ENCODE data around the gene GAN.

Gene GAN

DNA sequence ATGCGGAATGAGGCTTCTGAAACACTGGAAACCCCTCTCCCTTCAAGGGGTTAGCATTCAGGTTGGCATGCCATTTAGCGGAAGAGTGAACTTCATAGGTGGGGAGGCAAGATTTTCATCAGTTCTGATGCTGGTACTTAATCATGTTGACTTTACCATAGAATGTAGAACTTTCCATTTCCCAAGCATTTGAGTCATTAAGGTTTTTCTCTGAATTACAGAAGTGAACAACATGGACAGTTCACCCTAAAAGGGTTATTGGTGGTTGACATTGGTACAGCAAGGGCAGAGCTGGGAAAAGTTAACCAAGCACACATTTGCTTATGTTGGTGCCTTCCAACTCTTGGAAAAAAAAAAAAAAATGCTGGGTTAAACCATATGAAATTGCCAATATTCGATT lies 39.1 kb downstream of the GAN start:
- DNase-seq (ENCODE audit: low read depth, low spot score), result no peak

DNA sequence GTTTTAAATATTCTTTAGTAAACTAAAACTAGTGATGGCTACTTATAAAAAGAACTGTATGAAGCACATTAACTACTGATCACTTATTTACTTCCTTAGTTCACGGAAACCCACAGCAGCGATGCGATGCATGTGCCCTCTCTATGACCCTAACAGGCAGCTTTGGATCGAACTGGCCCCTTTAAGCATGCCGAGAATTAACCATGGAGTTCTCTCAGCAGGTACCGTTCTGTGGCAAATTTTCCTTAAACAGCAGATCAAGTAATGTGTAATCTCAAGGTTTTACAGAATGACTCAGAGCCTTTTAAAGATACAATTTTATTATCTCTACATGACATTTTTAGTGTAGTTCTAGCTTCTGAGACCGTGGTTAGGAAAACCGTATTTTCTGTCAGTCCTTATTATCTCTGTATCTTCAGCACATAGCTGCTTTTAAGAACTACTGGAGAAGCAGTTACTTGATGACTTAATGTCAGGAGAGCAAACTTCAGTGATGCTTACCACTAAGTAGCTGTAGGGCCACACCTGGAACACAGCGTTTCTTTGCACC lies 43.0 kb downstream of the GAN start:
- DNase-seq (ENCODE audit: low read depth, low spot score), result no peak

GRCh38 chr16:81358860-81359259 lies 44.1 kb downstream of the GAN start:
- no peak for DNase-seq (ENCODE audit: low read depth, low spot score)

- no peak for DNase-seq (ENCODE audit: low read depth, low spot score)
Observed at GRCh38 chr16:81360135-81360534, 45.4 kb downstream of the GAN start.

DNA sequence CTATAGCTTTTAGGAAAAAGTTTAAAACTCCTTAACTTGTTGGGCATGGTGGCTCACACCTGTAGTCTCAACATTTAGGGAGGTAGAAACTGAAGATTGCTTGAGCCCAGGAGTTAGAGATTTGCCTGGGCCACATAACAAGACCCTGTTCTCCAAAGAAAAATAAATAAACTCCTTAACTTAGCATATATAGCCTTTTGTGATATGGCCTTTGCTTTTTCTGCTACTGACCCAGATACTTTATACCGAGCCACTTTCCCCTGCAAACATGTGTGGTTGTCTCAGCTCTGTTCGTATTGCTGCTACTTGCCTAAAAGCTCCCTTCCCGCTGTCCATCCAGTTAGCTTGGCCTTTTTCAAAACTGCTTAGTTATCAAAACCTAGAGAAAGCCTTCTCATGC lies 51.0 kb downstream of the GAN start:
- no peak for DNase-seq (ENCODE audit: low read depth, low spot score)

DNA sequence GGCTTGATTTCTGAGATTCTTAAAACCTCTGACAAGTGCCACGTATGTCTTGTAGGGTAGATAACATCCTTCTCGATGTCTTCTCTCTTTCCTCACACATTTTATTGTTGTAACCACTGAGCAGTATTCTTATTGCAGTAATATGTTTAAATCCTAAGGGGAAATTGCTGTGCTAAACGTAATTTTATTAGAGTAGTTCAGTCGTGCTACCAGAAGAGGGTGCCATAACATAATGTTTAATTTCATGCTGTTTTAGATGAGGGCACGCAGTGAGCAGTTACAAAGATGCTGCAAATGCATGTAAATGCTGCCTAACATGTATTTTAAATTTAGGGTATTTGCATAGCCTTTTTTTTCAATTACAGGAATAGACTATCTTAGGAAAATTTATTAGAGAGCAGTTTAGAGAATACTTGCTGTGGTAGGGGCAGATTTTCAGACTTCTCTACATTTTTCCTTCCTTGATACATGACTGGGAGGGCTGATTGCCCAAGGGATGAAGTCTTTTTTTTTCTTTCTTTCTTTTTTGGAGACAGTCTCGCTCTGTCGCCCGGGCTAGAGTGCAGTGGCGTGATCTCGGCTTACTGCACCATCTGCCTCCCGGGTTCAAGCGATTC lies 51.7 kb downstream of the GAN start:
- no peak for DNase-seq (ENCODE audit: low read depth, low spot score)

DNA sequence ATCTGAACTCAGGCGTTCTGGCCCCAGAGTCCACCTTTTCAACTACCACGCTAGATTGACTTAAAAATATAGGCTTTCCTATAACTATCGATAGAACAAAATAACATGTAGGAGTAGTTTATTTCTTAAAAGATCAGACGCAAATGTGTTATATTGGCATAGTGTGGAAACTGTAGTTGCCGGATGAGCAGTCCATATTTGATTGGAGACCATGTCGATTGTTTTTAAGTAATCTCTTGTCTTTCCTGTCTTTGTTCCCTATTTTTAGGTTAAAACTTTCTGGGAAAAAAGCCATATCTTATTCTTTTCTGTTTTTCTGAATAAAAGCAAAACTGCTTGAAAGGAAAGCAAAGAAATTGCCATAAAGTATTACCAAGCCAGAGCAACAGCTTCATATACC lies 53.1 kb downstream of the GAN start:
- DNase-seq (ENCODE audit: low read depth, low spot score), result no peak

DNA sequence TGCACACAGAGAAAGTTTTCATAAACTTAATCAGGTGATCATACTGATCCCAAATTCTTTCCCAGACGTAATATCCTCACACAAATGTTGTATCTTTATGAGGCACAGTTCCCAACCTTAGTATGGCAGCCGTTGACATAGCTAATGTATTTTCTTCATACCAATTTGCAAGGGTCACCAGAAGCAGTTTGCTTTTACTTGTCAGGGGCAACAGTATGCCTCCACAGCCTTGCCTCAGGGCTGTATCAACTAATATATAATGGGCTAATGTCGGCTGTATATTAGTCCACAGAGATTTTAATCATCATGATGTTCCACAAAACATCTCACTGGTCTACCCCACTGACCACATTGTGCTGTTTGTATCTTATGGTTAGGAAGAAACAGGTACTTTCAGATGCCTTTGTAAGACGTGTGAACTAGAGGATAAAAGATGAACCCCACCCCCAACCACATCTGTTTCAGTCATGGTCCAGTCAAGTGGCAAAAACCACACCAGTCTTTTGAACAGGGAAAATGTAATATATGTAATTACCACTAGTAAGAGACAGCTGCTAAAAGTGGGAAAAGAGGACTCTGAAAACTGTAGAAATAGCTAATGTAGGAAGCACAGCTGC lies 55.2 kb downstream of the GAN start:
- DNase-seq (ENCODE audit: low read depth, low spot score), result no peak

DNA sequence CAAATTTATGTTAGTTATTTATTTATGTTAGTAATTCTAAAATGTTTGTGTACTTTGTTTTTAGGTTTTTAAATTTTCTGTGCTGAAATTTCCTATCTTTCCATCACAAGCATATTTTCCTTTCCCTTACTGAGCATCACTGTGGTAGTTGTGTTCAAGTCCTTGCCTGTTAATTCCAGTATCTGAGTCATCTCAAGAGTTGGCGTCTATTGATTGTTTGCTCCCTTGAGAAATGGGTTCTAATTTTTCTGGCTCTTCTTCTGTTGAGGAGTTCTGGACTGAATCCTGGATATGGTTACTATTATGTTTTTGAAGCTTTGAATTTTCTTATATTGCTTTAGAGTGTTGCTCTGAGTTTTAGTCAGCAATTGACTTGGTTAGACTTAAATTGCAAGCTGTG lies 56.3 kb downstream of the GAN start:
- no peak for DNase-seq (ENCODE audit: low read depth, low spot score)

GRCh38 chr16:81374550-81374949 lies 59.8 kb downstream of the GAN start:
- no peak for DNase-seq (ENCODE audit: low read depth, low spot score)

- DNase-seq (ENCODE audit: low read depth, low spot score), result no peak
Observed at GRCh38 chr16:81376880-81377279, 62.1 kb downstream of the GAN start.

DNA sequence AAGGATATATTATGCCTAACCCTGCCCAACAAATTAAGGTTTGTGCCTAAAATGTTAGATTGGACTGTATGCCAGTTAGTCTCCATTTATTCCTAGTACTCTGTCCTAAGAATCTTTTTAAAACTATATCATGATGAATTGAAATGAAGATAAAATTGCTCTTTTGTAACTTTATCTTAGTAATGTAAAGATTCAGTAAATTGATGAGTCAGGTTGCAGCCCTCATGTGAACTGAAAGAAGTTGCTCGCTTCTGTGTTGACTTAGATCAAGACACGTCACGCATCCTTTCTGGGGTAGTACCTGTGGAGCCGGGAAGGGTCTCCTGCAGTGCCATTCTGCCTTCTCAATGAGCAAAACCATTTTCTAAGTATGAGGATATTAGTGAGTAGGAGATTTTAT lies 63.3 kb downstream of the GAN start:
- DNase-seq (ENCODE audit: low read depth, low spot score), result no peak

DNA sequence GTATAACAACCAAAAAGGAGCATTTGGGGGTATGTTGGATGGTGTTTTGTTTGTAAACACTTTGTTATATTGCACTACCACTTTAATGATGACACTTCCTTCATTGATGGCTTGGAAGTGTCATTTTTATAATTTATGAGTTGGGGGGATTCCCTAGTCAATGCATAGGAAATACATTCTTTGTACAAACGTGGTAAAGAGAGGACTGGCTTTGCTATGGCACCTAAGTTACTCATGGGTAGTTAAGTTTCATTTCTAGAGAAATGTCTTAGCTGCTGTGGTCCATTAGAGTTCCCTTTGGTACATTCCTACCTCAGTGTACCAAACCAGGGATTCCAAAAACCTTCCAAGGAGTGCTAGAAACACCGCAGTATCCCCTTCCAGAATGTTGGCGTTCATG lies 66.2 kb downstream of the GAN start:
- DNase-seq (ENCODE audit: low read depth, low spot score), result no peak

GRCh38 chr16:81384006-81384405 lies 69.2 kb downstream of the GAN start:
- DNase-seq (ENCODE audit: low read depth, low spot score), result no peak

- DNase-seq (ENCODE audit: low read depth, low spot score), result no peak
Observed at GRCh38 chr16:81385031-81385756, 70.4 kb downstream of the GAN start.

DNA sequence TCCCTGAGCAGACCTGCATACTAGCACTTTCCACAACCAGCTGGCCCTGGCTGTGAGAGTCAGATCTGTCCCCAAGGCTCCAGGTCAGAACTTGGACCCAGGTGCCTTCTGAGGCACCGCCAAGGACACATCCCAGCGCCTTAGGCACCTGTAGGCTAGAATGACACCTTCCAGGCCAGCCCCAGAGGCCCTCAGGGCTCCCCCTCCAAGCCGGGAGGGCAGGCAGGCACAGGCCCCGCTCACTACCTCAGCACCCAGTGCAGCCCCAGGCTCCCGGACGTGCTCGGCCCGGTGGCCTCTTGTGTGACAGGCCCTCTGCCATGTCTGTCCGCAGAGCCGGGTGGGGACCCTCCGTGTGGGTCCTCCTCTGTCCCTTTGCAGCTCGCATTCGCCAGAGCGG lies 73.6 kb downstream of the GAN start:
- peak; percentile 30 for DNase-seq (ENCODE audit: low read depth, low spot score)

DNA sequence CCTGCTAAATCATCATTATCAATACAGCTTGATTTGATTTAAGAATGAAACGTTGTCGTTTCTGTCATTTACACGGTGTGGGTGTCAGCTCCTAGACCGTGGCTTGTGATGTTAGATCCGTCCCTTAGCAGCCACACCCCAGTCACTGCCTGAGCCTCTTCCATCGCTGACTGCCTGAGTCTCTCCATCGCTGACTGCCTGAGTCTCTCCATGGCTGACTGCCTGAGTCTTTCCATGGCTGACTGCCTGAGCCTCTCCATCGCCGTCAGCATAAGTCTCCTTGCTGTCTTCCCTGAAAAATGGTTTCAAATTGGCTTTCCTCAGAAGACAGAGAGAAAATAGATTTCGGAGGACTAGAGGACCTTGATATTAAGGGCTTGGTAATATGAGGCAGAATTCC lies 76.1 kb downstream of the GAN start:
- DNase-seq (ENCODE audit: low read depth, low spot score), result no peak

DNA sequence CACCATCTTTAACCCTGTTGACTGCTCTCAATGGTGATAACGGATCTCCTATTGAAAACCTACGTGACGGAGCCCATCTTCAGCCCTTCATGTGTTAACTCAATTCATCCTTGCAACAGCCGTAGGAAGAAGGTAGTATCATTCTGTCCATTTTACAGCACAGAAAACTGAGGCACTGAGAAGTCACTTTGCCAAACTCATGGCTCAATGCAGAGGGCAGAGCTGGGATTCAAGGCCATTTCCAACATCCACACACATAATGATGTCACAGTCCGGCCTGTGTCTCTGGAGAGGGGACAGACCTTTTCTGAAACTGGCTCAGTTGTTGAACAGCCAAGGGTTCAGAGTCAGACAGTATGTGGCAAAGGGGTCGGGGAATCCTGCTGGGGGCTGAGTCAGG lies 77.2 kb downstream of the GAN start:
- DNase-seq (ENCODE audit: low read depth, low spot score), result no peak

DNA sequence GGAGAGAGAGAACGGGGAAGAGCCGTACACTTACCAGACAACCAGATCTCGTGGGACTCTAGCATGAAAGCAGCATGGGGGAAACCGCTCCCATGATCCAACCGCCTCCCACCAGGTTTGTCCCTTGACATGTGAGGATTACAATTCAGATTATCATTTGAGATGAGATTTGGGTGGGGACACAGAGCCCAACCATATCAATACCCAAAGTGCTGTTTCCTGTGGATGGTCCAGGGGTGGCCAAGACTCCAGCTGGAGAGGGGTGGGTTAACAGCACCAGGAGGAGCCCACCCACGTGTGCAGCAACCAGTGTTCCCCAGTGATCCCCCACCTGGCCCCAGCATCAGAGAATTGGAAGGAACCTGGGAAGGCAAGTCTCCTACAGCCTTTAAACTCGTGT lies 79.7 kb downstream of the GAN start:
- no peak for DNase-seq (ENCODE audit: low read depth, low spot score)

DNA sequence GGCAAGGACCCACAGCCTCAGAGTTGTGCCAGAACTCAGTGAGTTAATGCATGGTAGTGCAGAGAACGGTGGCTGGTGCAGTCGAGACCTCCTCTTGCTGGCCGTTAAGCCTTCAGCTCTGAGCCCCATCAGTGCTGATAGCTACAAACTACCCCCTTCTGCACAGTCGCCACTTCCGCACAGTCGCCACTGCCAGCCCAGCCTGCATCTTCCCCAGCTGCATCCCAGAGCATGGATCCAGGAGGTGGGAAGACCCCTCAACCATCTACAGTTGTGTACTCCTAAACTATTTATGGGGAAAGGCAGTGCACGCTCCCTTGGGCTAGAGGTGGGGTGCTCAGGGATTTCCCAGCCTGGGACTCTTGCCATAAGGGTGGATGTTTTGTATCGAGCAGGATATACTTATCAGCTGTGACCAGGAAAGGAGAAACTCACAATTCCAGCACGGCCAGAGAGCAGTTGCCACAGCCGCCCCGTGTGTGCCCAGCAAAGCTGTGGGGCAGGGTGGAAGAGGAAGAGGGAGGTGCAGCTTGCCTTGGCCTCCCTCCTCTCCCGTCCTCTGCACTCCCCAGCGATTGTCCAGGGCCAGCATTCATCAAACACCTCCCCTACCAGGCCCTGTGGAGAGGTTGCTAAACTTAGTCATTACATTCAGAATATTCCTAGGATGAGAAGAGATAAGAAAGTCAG lies 80.3 kb downstream of the GAN start:
- DNase-seq (ENCODE audit: low read depth, low spot score), result no peak

- no peak for DNase-seq (ENCODE audit: low read depth, low spot score)
Observed at GRCh38 chr16:81397058-81397878, 82.5 kb downstream of the GAN start.
